Left lung (tissue), 10 donors: ENCODE data around the gene TMPRSS13. TPM values are rescaled to one million over a fixed set of nuclear protein-coding genes. Genes with fewer than 3 reads are reported as not detected.

ENCODE experiments used
- ATAC-seq: fragments of 200-7000 bp; cut with Tn5 transposase; one replicate; pipeline ENCODE4 v1.9.1; 2020; ENCODE audit warnings: moderate library complexity
- DNase-seq, 4 donors: peaks; one replicate each; pipeline ENCODE4 v3.0.0-alpha.2; 2013 to 2020
- H3K27ac ChIP-seq, 2 donors: fragments of 200-600 bp; sonication (generic) in 1 of 2; one replicate each; pipeline versions ENCODE4 v1.5.0 to v1.8.0; 2020 to 2021
- H3K27me3 ChIP-seq, 2 donors: fragments of 200-600 bp; sonication (generic) in 1 of 2; one replicate each; pipeline versions ENCODE4 v1.5.0 to v1.8.0; 2020 to 2021
- H3K36me3 ChIP-seq, 2 donors: fragments of 200-600 bp; sonication (generic) in 1 of 2; one replicate each; pipeline versions ENCODE4 v1.5.0 to v1.8.0; 2020 to 2021
- H3K4me1 ChIP-seq, 2 donors: fragments of 200-600 bp; one replicate each; pipeline ENCODE4 v1.8.0; 2021
- H3K4me3 ChIP-seq, 2 donors: fragments of 200-600 bp; sonication (generic) in 1 of 2; one replicate each; pipeline versions ENCODE4 v1.5.0 to v1.8.0; 2020 to 2021; ENCODE audit warnings: mild to moderate bottlenecking in 1 of 2
- H3K9me3 ChIP-seq, 2 donors: fragments of 200-600 bp; sonication (generic) in 1 of 2; one replicate each; pipeline versions ENCODE4 v1.5.0 to v1.8.0; 2020 to 2021
- CTCF ChIP-seq, 2 donors: fragments of 200-600 bp; sonication (generic) in 1 of 2; IDR thresholded peaks; one replicate each; pipeline versions ENCODE4 v1.5.0 to v1.8.0; 2021; ENCODE audit warnings: antibody characterized with exemption in 2 of 2
- intact Hi-C, 2 donors: fragments of 100-400 bp; cut with DNase I; formaldehyde crosslinking; loops; one replicate each; pipeline versions ENCODE4 v1.11.2 to v1.14.2; 2022
- polyA plus RNA-seq, 6 donors: library from polyadenylated mRNA; unstranded; fragments of 120-200 nt; gene quantifications; one replicate each; pipeline ENCODE4 v1.2.1, GENCODE V29; 2013; ENCODE audit not compliant: insufficient read length in 6 of 6
- total RNA-seq, 2 donors: library from RNA; stranded (reverse); fragmentation: NEBNext Ultra II Directional; extraction: Animal tissue kit (Norgen Biotek cat#: 25700); gene quantifications; one replicate each; pipeline ENCODE4 v1.2.1, GENCODE V29; 2021
- donor health status: DM: no; HTN: yes; CAD: no.
- donor health status: DM: no; HTN: no; CAD: no.

TMPRSS13 gene
- total and polyA plus RNA-seq, 8 donors, result 4.6 to 10.7 (median 8.1) TPM

GRCh38 chr11:117908959-117909610 lies 20.1 kb downstream of the TMPRSS13 start:
- TF ChIP-seq CTCF (IDR thresholded peaks at IDR 0.05), result no peak
- H3K27me3 ChIP-seq, result no peaks in the 10 kb centered on the region
- H3K27ac ChIP-seq, result no peak overlapping the region
- DNase-seq (peak in 1 of 4 donors; percentile 2), ATAC-seq (no peak)
- H3K9me3 ChIP-seq, result no peaks in the 10 kb centered on the region
- intact Hi-C loops, result loop anchor here in 1 of 2 donors (10.0 kb wide), 1 partner anchor 64 kb away; no protein-coding TSS in a partner anchor
- no peak overlapping the region for H3K4me3 ChIP-seq
- H3K4me1 ChIP-seq, result peaks cover 2 to 4% of the 10 kb centered on the region in 2 donors
- no peaks in the 10 kb centered on the region for H3K36me3 ChIP-seq

GRCh38 chr11:117908109-117908895 lies 20.9 kb downstream of the TMPRSS13 start:
- ATAC-seq, result no peak
- intact Hi-C loops, result loop anchor here in 1 of 2 donors (10.0 kb wide), 1 partner anchor 64 kb away; no protein-coding TSS in a partner anchor
- H3K36me3 ChIP-seq, result no peaks in the 10 kb centered on the region
- no peaks in the 10 kb centered on the region for H3K9me3 ChIP-seq
- no peak overlapping the region for H3K4me3 ChIP-seq
- no peak overlapping the region for H3K27ac ChIP-seq
- H3K27me3 ChIP-seq, result no peaks in the 10 kb centered on the region
- DNase-seq, result peak in 1 of 4 donors; percentile 23
- H3K4me1 ChIP-seq, result peaks cover 2 to 4% of the 10 kb centered on the region in 2 donors
- TF ChIP-seq CTCF (IDR thresholded peaks at IDR 0.05), result no peak

- Histone ChIP-seq H3K4me1 (peaks cover 2 to 4% of the 10 kb centered on the region in 2 donors), H3K27me3 (no peaks in the 10 kb centered on the region), H3K9me3 (no peaks in the 10 kb centered on the region), H3K27ac (no peak overlapping the region), H3K36me3 (no peaks in the 10 kb centered on the region), H3K4me3 (no peak overlapping the region)
- ATAC-seq, result peak; percentile 93
- no peak for TF ChIP-seq CTCF (IDR thresholded peaks at IDR 0.05)
- peak in 3 of 4 donors; percentile 59 to 89 (median 79) for DNase-seq
- intact Hi-C loops, result loop anchor here in 1 of 2 donors (10.0 kb wide), 1 partner anchor 63 kb away; no protein-coding TSS in a partner anchor
These were observed 21.7 kb downstream of the TMPRSS13 start for GRCh38 chr11:117907276-117908108.

- intact Hi-C loops, result loop anchor here in 1 of 2 donors (10.0 kb wide), 1 partner anchor 62 kb away; no protein-coding TSS in a partner anchor
- H3K36me3 ChIP-seq, result no peaks in the 10 kb centered on the region
- H3K27me3 ChIP-seq, result no peaks in the 10 kb centered on the region
- H3K9me3 ChIP-seq, result no peaks in the 10 kb centered on the region
- TF ChIP-seq CTCF (IDR thresholded peaks at IDR 0.05), result no peak
- no peak overlapping the region for H3K4me3 ChIP-seq
- ATAC-seq, result no peak
- no peak overlapping the region for H3K27ac ChIP-seq
- no peak for DNase-seq
- H3K4me1 ChIP-seq, result peaks cover 2 to 4% of the 10 kb centered on the region in 2 donors
These were observed 22.5 kb downstream of the TMPRSS13 start for GRCh38 chr11:117906710-117907109.
